ENCODE measurements around the gene DDRGK1.
"Not testable (repeated sequence)": the region's sequence is repeated elsewhere in the genome, so short reads cannot be mapped to it uniquely, and the experiment has no call there.

Gene DDRGK1

GRCh38 chr20:3222635-3223600, 18.4 kb upstream of the DDRGK1 start:
- Histone ChIP-seq H3K27me3 (ENCODE audit: control insufficient read depth, insufficient read depth, low read length) (no peaks in the 10 kb centered on the region), H3K36me3 (ENCODE audit: control insufficient read depth, insufficient read depth, low read length) (no peaks in the 10 kb centered on the region), H3K9ac (ENCODE audit: low read length) (no peak overlapping the region), H3K4me3 (ENCODE audit: low read length) (no peak overlapping the region), H3K4me1 (ENCODE audit: control insufficient read depth, insufficient read depth, low read length) (peaks cover 49% of the 10 kb centered on the region), H3K9me3 (ENCODE audit: control insufficient read depth, low read length) (no peaks in the 10 kb centered on the region)

- H3K4me3 ChIP-seq (ENCODE audit: low read length) = no peak overlapping the region
- H3K4me1 ChIP-seq (ENCODE audit: control insufficient read depth, insufficient read depth, low read length) = peaks cover 42% of the 10 kb centered on the region
- no peaks in the 10 kb centered on the region for H3K9me3 ChIP-seq (ENCODE audit: control insufficient read depth, low read length)
- H3K9ac ChIP-seq (ENCODE audit: low read length) = no peak overlapping the region
- H3K36me3 ChIP-seq (ENCODE audit: control insufficient read depth, insufficient read depth, low read length) = no peaks in the 10 kb centered on the region
- H3K27me3 ChIP-seq (ENCODE audit: control insufficient read depth, insufficient read depth, low read length) = no peaks in the 10 kb centered on the region
Measured at GRCh38 chr20:3221398-3222226, 17.1 kb upstream of the DDRGK1 start.

- Histone ChIP-seq H3K4me1 (ENCODE audit: control insufficient read depth, insufficient read depth, low read length) (peaks cover 31% of the 10 kb centered on the region), H3K4me3 (ENCODE audit: low read length) (no peak overlapping the region), H3K36me3 (ENCODE audit: control insufficient read depth, insufficient read depth, low read length) (no peaks in the 10 kb centered on the region), H3K27me3 (ENCODE audit: control insufficient read depth, insufficient read depth, low read length) (no peaks in the 10 kb centered on the region), H3K9me3 (ENCODE audit: control insufficient read depth, low read length) (no peaks in the 10 kb centered on the region), H3K9ac (ENCODE audit: low read length) (no peak overlapping the region)
Measured at GRCh38 chr20:3218307-3218988, 14.0 kb upstream of the DDRGK1 start.

GRCh38 chr20:3215359-3215917, 11.0 kb upstream of the DDRGK1 start:
- not testable (repeated sequence) for H3K36me3 ChIP-seq (ENCODE audit: control insufficient read depth, insufficient read depth, low read length); H3K9me3 ChIP-seq (ENCODE audit: control insufficient read depth, low read length); H3K27me3 ChIP-seq (ENCODE audit: control insufficient read depth, insufficient read depth, low read length); H3K4me3 ChIP-seq (ENCODE audit: low read length); H3K9ac ChIP-seq (ENCODE audit: low read length)
- peaks cover 10% of the 10 kb centered on the region for H3K4me1 ChIP-seq (ENCODE audit: control insufficient read depth, insufficient read depth, low read length)

GRCh38 chr20:3213226-3213625, 8.7 kb upstream of the DDRGK1 start:
- Histone ChIP-seq H3K27me3 (ENCODE audit: control insufficient read depth, insufficient read depth, low read length) (no peaks in the 10 kb centered on the region), H3K9ac (ENCODE audit: low read length) (no peak overlapping the region), H3K9me3 (ENCODE audit: control insufficient read depth, low read length) (no peaks in the 10 kb centered on the region), H3K4me3 (ENCODE audit: low read length) (no peak overlapping the region), H3K4me1 (ENCODE audit: control insufficient read depth, insufficient read depth, low read length) (peaks cover 12% of the 10 kb centered on the region), H3K36me3 (ENCODE audit: control insufficient read depth, insufficient read depth, low read length) (no peaks in the 10 kb centered on the region)

GRCh38 chr20:3210346-3210745, 5.9 kb upstream of the DDRGK1 start:
- Histone ChIP-seq H3K27me3 (ENCODE audit: control insufficient read depth, insufficient read depth, low read length) (no peaks in the 10 kb centered on the region), H3K36me3 (ENCODE audit: control insufficient read depth, insufficient read depth, low read length) (no peaks in the 10 kb centered on the region), H3K4me1 (ENCODE audit: control insufficient read depth, insufficient read depth, low read length) (peaks cover 10% of the 10 kb centered on the region), H3K9ac (ENCODE audit: low read length) (peak overlapping the region; percentile 95), H3K4me3 (ENCODE audit: low read length) (peak overlapping the region; percentile 88), H3K9me3 (ENCODE audit: control insufficient read depth, low read length) (no peaks in the 10 kb centered on the region)

- peaks cover 10% of the 10 kb centered on the region for H3K4me1 ChIP-seq (ENCODE audit: control insufficient read depth, insufficient read depth, low read length)
- H3K36me3 ChIP-seq (ENCODE audit: control insufficient read depth, insufficient read depth, low read length) = no peaks in the 10 kb centered on the region
- peak overlapping the region; percentile 88 for H3K4me3 ChIP-seq (ENCODE audit: low read length)
- peak overlapping the region; percentile 95 for H3K9ac ChIP-seq (ENCODE audit: low read length)
- H3K27me3 ChIP-seq (ENCODE audit: control insufficient read depth, insufficient read depth, low read length) = no peaks in the 10 kb centered on the region
- H3K9me3 ChIP-seq (ENCODE audit: control insufficient read depth, low read length) = no peaks in the 10 kb centered on the region
Measured at GRCh38 chr20:3209946-3210317, 5.5 kb upstream of the DDRGK1 start.

- Histone ChIP-seq H3K4me3 (ENCODE audit: low read length) (peak within 1 kb of the TSS; percentile 88), H3K36me3 (ENCODE audit: control insufficient read depth, insufficient read depth, low read length) (no peaks in the 10 kb centered on the region), H3K9me3 (ENCODE audit: control insufficient read depth, low read length) (no peaks in the 10 kb centered on the region), H3K9ac (ENCODE audit: low read length) (peak within 1 kb of the TSS; percentile 95), H3K4me1 (ENCODE audit: control insufficient read depth, insufficient read depth, low read length) (peaks cover 10% of the 10 kb centered on the region), H3K27me3 (ENCODE audit: control insufficient read depth, insufficient read depth, low read length) (no peaks in the 10 kb centered on the region)
Measured at GRCh38 chr20:3209257-3209945, 4.9 kb upstream of the DDRGK1 start, which contains the start of gene ITPA. Gene ITPA (plus strand): TSS chr20:3209498. CDS start chr20:3209552, 54 bp downstream.

- H3K9ac ChIP-seq (ENCODE audit: low read length) = peak overlapping the region; percentile 95
- H3K9me3 ChIP-seq (ENCODE audit: control insufficient read depth, low read length) = no peaks in the 10 kb centered on the region
- H3K4me1 ChIP-seq (ENCODE audit: control insufficient read depth, insufficient read depth, low read length) = peaks cover 10% of the 10 kb centered on the region
- peak overlapping the region; percentile 88 for H3K4me3 ChIP-seq (ENCODE audit: low read length)
- H3K36me3 ChIP-seq (ENCODE audit: control insufficient read depth, insufficient read depth, low read length) = no peaks in the 10 kb centered on the region
- H3K27me3 ChIP-seq (ENCODE audit: control insufficient read depth, insufficient read depth, low read length) = no peaks in the 10 kb centered on the region
Measured at GRCh38 chr20:3208786-3209256, 4.3 kb upstream of the DDRGK1 start.

- H3K9ac ChIP-seq (ENCODE audit: low read length) = peak overlapping the region; percentile 80
Measured at GRCh38 chr20:3203315-3204123, 963 bp downstream of the DDRGK1 start.

More at GRCh38 chr20:3203315-3204123, 963 bp downstream of the DDRGK1 start:
- Histone ChIP-seq H3K4me3 (ENCODE audit: low read length) (peak overlapping the region; percentile 89), H3K27me3 (ENCODE audit: control insufficient read depth, insufficient read depth, low read length) (no peaks in the 10 kb centered on the region), H3K9me3 (ENCODE audit: control insufficient read depth, low read length) (no peaks in the 10 kb centered on the region), H3K36me3 (ENCODE audit: control insufficient read depth, insufficient read depth, low read length) (peaks cover 3% of the 10 kb centered on the region), H3K4me1 (ENCODE audit: control insufficient read depth, insufficient read depth, low read length) (peaks cover 7% of the 10 kb centered on the region)
